Measurements from ENCODE around the gene RNF187.

RNF187 gene

DNA sequence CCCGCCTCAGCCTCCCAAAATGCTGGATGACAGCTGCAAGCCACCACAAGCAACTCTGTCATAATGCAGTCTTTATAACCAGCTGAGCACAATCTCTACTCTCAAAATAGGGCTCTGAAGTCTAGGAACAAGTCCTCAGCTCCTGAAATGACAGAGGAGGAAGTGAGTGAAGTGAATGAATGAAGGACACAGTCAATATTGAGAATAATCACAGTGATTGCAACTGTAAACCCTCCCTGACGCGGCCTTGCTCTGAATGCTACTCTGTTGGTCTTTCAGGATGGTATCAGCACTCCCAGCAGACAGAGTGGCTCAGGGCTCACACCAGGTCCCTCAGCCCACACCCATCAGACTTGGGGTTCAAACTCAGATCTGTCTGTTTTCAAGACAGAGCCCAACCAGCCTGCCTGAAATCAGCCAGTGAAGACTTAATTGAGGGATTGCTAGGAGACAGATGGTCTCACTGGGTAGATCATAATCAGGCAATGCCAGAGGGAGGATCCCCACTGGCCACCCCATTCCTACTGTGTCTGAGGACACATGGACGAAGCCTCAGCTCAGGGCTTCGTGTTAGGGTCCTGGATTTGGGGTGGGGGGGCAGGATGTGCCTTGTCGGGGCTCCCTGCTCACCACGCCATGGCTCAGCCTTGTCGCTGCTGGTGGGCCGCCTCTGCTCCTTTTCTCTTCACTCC is 20.9 kb downstream of the RNF187 start:
- Histone ChIP-seq H2AFZ (ENCODE audit: low read length) (no peak overlapping the region), H3K9me3 (ENCODE audit: insufficient read depth, low read depth, low read length) (no peaks in the 10 kb centered on the region), H3K36me3 (ENCODE audit: insufficient read depth, low read length) (no peaks in the 10 kb centered on the region), H3K27me3 (ENCODE audit: insufficient read depth, low read length, poor library complexity, severe bottlenecking) (no peaks in the 10 kb centered on the region), H3K9ac (ENCODE audit: low read depth, low read length, poor library complexity, severe bottlenecking) (no peak overlapping the region), H3K4me2 (ENCODE audit: low read depth, low read length, poor library complexity, severe bottlenecking) (no peak overlapping the region), H3K4me1 (ENCODE audit: insufficient read depth, low read length, poor library complexity, severe bottlenecking) (peaks cover 36% of the 10 kb centered on the region), H4K20me1 (ENCODE audit: insufficient read depth, low read length, poor library complexity, severe bottlenecking) (no peaks in the 10 kb centered on the region), H3K4me3 (ENCODE audit: low read length, poor library complexity, severe bottlenecking) (no peak overlapping the region), H3K9me2 (replicated peaks; ENCODE audit: low read depth, low read length) (no peaks in the 10 kb centered on the region), H3F3A (ENCODE audit: low read depth) (no peaks in the 10 kb centered on the region), H3K79me2 (ENCODE audit: insufficient read depth, low read length) (no peaks in the 10 kb centered on the region; the same call in 1 of the 2 replicates)
- no peak for TF ChIP-seq EZH2phosphoT487 (IDR thresholded peaks at IDR 0.05; ENCODE audit: borderline replicate concordance)
- TF ChIP-seq, protein P1, sequence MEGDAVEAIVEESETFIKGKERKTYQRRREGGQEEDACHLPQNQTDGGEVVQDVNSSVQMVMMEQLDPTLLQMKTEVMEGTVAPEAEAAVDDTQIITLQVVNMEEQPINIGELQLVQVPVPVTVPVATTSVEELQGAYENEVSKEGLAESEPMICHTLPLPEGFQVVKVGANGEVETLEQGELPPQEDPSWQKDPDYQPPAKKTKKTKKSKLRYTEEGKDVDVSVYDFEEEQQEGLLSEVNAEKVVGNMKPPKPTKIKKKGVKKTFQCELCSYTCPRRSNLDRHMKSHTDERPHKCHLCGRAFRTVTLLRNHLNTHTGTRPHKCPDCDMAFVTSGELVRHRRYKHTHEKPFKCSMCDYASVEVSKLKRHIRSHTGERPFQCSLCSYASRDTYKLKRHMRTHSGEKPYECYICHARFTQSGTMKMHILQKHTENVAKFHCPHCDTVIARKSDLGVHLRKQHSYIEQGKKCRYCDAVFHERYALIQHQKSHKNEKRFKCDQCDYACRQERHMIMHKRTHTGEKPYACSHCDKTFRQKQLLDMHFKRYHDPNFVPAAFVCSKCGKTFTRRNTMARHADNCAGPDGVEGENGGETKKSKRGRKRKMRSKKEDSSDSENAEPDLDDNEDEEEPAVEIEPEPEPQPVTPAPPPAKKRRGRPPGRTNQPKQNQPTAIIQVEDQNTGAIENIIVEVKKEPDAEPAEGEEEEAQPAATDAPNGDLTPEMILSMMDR (conservative IDR thresholded peaks at IDR 0.05; ENCODE audit: low read length) = no peak

DNA sequence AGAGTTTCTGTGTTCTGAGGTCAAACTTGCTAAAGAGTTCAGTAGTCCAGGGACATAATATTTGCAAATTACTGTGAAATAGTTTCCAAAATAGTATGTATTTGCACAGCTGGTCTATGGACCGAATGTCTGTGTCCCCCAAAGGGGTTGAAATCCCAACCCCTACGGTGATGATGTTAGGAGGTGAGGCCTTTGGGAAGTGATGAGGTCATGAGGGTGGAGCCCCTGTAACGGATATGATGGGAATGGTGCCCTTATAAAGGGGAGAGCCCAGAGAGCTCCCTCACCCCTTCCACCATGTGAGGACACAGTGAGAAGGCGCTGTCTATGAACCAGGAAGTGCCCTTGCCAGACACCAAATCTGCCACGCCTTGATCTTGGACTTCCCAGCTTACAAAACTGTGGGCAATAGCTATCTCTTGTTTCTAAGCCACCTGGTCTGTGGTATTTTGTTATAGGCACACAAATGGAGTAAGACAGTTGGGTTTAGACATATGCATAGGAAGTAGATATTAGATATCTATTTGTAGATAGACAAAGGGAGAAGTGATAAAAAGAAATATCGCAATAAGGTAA is 21.7 kb downstream of the RNF187 start:
- no peaks in the 10 kb centered on the region for H3K36me3 ChIP-seq (ENCODE audit: insufficient read depth, low read length)
- no peaks in the 10 kb centered on the region; the same call in 1 of the 2 replicates for H3K79me2 ChIP-seq (ENCODE audit: insufficient read depth, low read length)
- TF ChIP-seq EZH2phosphoT487 (IDR thresholded peaks at IDR 0.05; ENCODE audit: borderline replicate concordance) = no peak
- TF ChIP-seq, protein P1 (conservative IDR thresholded peaks at IDR 0.05; ENCODE audit: low read length) = no peak
- H3K9me2 ChIP-seq (replicated peaks; ENCODE audit: low read depth, low read length) = no peaks in the 10 kb centered on the region
- peak overlapping the region; percentile 29 for H3K4me2 ChIP-seq (ENCODE audit: low read depth, low read length, poor library complexity, severe bottlenecking)
- peaks cover 41% of the 10 kb centered on the region for H3K4me1 ChIP-seq (ENCODE audit: insufficient read depth, low read length, poor library complexity, severe bottlenecking)
- H3F3A ChIP-seq (ENCODE audit: low read depth) = no peaks in the 10 kb centered on the region
- no peak overlapping the region for H2AFZ ChIP-seq (ENCODE audit: low read length)
- no peaks in the 10 kb centered on the region for H3K9me3 ChIP-seq (ENCODE audit: insufficient read depth, low read depth, low read length)
- H4K20me1 ChIP-seq (ENCODE audit: insufficient read depth, low read length, poor library complexity, severe bottlenecking) = no peaks in the 10 kb centered on the region
- no peaks in the 10 kb centered on the region for H3K27me3 ChIP-seq (ENCODE audit: insufficient read depth, low read length, poor library complexity, severe bottlenecking)
- no peak overlapping the region for H3K9ac ChIP-seq (ENCODE audit: low read depth, low read length, poor library complexity, severe bottlenecking)
- H3K4me3 ChIP-seq (ENCODE audit: low read length, poor library complexity, severe bottlenecking) = no peak overlapping the region

DNA sequence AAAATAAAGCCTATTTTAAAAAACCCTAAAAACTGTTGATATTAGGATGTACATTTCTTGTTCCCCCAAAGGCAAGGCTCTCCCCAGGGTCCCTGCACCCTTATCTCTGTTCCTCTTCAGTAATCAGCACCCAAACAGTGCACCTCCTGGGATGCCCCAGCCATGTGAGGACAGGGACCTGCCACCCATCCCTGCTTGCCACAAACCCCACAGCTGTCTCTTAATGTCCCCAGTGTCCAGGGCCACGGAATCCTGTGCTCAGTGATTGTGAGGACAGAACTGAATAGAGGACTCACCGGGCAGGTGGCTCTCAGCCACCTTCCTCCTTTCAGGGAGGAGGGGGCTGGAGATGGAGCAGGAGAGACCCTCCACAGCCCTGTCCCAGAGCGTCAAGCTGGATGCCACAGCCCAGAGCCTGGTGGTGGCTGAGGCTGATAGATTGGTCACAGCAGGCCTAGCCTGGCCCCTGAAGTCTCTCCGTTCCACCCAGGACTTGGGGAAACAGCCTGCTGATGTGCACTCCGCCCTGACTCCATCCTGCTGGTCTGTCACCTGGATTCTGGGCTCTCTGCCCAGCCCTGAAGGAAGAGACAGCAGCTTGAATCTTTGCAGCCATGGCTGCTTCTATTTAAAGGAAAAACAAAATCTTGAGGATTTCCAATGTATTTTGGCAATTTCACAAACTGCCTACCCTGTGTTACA is 23.1 kb downstream of the RNF187 start:
- Histone ChIP-seq H3F3A (ENCODE audit: low read depth) (no peaks in the 10 kb centered on the region), H3K36me3 (ENCODE audit: insufficient read depth, low read length) (no peaks in the 10 kb centered on the region), H3K79me2 (ENCODE audit: insufficient read depth, low read length) (no peaks in the 10 kb centered on the region; the same call in 1 of the 2 replicates), H3K4me3 (ENCODE audit: low read length, poor library complexity, severe bottlenecking) (no peak overlapping the region), H4K20me1 (ENCODE audit: insufficient read depth, low read length, poor library complexity, severe bottlenecking) (no peaks in the 10 kb centered on the region), H3K9me3 (ENCODE audit: insufficient read depth, low read depth, low read length) (no peaks in the 10 kb centered on the region), H3K4me2 (ENCODE audit: low read depth, low read length, poor library complexity, severe bottlenecking) (no peak overlapping the region), H3K9ac (ENCODE audit: low read depth, low read length, poor library complexity, severe bottlenecking) (no peak overlapping the region), H3K9me2 (replicated peaks; ENCODE audit: low read depth, low read length) (no peaks in the 10 kb centered on the region), H2AFZ (ENCODE audit: low read length) (no peak overlapping the region; the same call in 1 of the 2 replicates), H3K4me1 (ENCODE audit: insufficient read depth, low read length, poor library complexity, severe bottlenecking) (peaks cover 41% of the 10 kb centered on the region), H3K27me3 (ENCODE audit: insufficient read depth, low read length, poor library complexity, severe bottlenecking) (no peaks in the 10 kb centered on the region)
- no peak for TF ChIP-seq EZH2phosphoT487 (IDR thresholded peaks at IDR 0.05; ENCODE audit: borderline replicate concordance)
- TF ChIP-seq, protein P1 (conservative IDR thresholded peaks at IDR 0.05; ENCODE audit: low read length) = no peak
